H1 (cell line): Measurements from ENCODE around the gene MIER1. TPM values are rescaled to one million over a fixed set of nuclear protein-coding genes. Genes with fewer than 3 reads are reported as not detected.

Experiments used
- CEBPB ChIP-seq: IDR thresholded peaks from 2 replicates; pipeline ENCODE4 v1.6.1; 2012; ENCODE audit warnings: low read depth, low read length
- polyA plus RNA-seq, 7 experiments: library from polyadenylated mRNA; depleted of rRNA in 3 of 7; stranded (reverse) in 5 of 7; unstranded in 2 of 7; fragments of >200 nt in 5 of 7; fragments of 200-250 nt in 2 of 7; gene quantifications; 1 replicate in 5 of 7; 2 replicates in 1 of 7; 4 replicates in 1 of 7; pipeline versions ENCODE4 v1.2.1 to v1.2.3, GENCODE V29; 2011 to 2013; ENCODE audit warnings: missing spikeins in 2 of 7, mixed read lengths in 2 of 7
- total RNA-seq: library from RNA; stranded (reverse); fragmentation: NEBNext Ultra II Directional; extraction: Animal tissue kit (Norgen Biotek cat#: 25700); gene quantifications from 2 replicates; pipeline ENCODE4 v1.2.1, GENCODE V29; 2021
- TF ChIP-seq, protein P1 (sequence below): IDR thresholded peaks from 2 replicates; pipeline ENCODE4 v1.6.1; 2012; ENCODE audit warnings: inconsistent platforms

Gene MIER1
- total and polyA plus RNA-seq, 2 of the 8 experiments (the other 6 are each of a cell fraction or from before 2014, with no cell fraction given) = 5.2 to 33.5 TPM

DNA sequence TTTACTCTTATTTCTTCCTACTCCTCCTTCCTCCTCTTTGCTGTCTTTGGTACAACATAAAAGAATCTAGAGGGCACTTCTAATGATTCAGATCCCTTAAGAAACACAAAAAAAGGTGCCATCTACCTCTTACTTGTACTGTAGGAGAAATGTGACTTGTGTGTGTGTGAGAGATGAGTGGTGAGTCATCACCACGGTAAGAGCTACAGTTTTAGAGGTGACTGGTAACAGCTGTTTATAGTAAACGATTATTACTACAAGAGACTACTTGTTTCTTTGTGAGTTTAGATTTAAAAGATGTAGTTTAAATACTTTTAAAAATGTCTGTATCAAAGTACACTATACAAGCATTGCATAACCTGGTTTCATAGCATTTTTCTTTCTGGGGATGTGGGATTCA is 88.8 kb downstream of the MIER1 start (continued):
- TF ChIP-seq CEBPB = no peak
- TF ChIP-seq, protein P1, sequence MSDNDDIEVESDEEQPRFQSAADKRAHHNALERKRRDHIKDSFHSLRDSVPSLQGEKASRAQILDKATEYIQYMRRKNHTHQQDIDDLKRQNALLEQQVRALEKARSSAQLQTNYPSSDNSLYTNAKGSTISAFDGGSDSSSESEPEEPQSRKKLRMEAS = no peak
